Dermis microvascular lymphatic vessel endothelial cell (primary cell): ENCODE data around the gene HLA-DRA. TPM values are rescaled to one million over a fixed set of nuclear protein-coding genes. Genes with fewer than 3 reads are reported as not detected.
"Not testable (repeated sequence)": the region's sequence is repeated elsewhere in the genome, so short reads cannot be mapped to it uniquely, and the experiment has no call there.

Source experiments
- DNase-seq, 2 donors: peaks; one replicate each; pipeline versions ENCODE4 v3.0.0 to v3.0.0-alpha.2; 2010; ENCODE audit warnings: low read depth in 2 of 2
- total RNA-seq: library from RNA; depleted of rRNA; stranded (reverse); fragments of >200 nt; gene quantifications from 2 replicates; pipeline ENCODE4 v1.2.1, GENCODE V29; 2014

Gene HLA-DRA
- total RNA-seq, 1 donor from 2014 or later = under 0.01 TPM

GRCh38 chr6:32473376-32474348 is 34.0 kb downstream of the HLA-DRA start:
- DNase-seq = not testable (repeated sequence)

- no peak for DNase-seq
These were observed 35.9 kb downstream of the HLA-DRA start for GRCh38 chr6:32475392-32476206.

- DNase-seq = no peak
These were observed 44.4 kb downstream of the HLA-DRA start for GRCh38 chr6:32483968-32484613.

DNA sequence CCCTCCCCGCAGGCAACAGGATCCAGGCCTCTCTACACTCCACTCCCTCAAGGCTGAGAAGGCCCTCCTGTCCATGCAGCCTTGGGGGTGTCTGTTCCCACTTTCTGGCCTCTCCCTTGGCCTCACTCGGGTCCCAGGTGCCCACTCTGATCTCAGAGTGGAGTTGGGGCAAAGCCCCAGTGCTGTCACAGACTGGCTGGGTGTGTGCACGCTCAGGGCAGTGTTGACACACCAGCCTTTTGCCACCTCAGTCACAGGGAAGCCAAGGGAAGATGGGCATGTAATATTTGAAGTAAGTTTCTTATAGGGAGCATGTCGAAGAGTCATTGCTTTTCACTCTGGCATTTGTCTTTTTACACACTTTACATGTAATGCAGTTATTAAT is 44.9 kb downstream of the HLA-DRA start:
- no peak for DNase-seq

- no peak for DNase-seq
These were observed 48.4 kb downstream of the HLA-DRA start for GRCh38 chr6:32488083-32488482.

DNA sequence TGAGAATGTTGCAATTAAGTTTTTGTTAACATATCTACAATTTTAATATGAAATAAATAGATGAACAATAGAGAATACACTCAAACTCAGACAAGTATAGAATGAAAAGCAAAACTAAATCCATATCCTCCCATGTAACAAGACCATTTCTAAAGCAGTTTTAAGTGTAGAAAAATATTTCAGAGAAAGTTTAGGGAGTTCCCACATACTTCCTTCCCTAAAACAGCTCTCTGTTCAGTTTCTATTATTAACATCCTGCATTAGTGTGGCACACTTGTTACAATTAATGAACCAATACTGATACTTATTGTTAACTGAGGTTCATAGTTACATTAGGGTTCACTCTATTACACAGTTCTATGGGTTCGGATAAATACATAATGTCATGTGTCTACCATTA is 52.0 kb downstream of the HLA-DRA start:
- no peak for DNase-seq

- no peak for DNase-seq
These were observed 52.7 kb downstream of the HLA-DRA start for GRCh38 chr6:32492351-32492750.

Other genes with a start within 250 kb of the HLA-DRA start
- 37.2 and 46.8 TPM in 2 replicates for gene PBX2, start 249.7 kb upstream of the HLA-DRA start, total RNA-seq
- gene GPSM3, start 247.2 kb upstream of the HLA-DRA start, total RNA-seq = 6.9 and 9.0 TPM in 2 replicates
- 11.9 and 13.3 TPM in 2 replicates for gene NOTCH4, start 215.8 kb upstream of the HLA-DRA start, total RNA-seq
- not detected in 2 replicates for gene TSBP1, start 68.0 kb upstream of the HLA-DRA start, total RNA-seq
- not detected in 2 replicates for gene BTNL2, start 32.7 kb upstream of the HLA-DRA start, total RNA-seq
- gene HLA-DRB5, start 90.4 kb downstream of the HLA-DRA start, total RNA-seq = 0.13 and 0.26 TPM in 2 replicates
- gene HLA-DRB1, start 150.0 kb downstream of the HLA-DRA start, total RNA-seq = 0.76 and 2.1 TPM in 2 replicates
- not detected in 2 replicates for gene HLA-DQA1, start 197.5 kb downstream of the HLA-DRA start, total RNA-seq
- under 0.01 and 0.13 TPM in 2 replicates for gene HLA-DQB1, start 226.8 kb downstream of the HLA-DRA start, total RNA-seq